Measurements from ENCODE around the gene GRIN2C.

Gene GRIN2C

GRCh38 chr17:74842599-74843351 lies 16.9 kb downstream of the GRIN2C start:
- peak; percentile 63 for DNase-seq

- no peak for DNase-seq
Observed at GRCh38 chr17:74842146-74842598, 17.5 kb downstream of the GRIN2C start.

DNA sequence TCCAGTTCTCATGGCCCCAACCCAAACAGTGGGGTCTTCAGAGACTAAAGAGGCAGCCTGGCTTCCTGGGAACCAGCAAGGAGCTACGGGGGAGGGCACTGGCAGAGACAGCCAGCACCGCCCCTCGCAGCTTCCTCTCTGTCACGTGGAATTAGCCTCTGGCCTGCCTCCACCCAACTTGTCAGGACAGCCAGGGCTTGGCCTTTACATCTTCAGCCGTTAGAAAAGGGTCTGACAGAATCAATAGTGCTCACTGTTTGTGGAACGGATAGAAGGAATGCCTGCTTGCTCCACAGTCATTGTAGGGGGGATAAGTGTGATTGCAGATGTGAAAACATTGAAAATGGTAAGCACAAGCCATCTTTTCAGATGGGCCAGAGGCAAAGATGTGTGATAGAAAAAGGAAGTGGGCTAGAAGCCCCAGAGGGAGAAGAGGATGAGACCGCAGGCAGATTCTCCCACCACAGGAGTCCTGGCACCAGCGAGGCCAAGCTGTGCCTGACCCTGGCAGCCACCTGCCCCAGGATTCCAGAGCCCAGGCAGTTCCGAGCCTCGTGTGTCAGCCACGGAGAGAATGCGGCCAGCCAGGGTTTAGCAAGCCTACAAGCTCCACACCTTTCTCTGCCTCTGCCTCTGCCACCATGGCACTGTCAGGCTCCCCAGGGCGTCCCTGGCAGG lies 18.6 kb downstream of the GRIN2C start:
- no peak for DNase-seq

- no peak for DNase-seq
Observed at GRCh38 chr17:74839990-74840852, 19.5 kb downstream of the GRIN2C start.

DNA sequence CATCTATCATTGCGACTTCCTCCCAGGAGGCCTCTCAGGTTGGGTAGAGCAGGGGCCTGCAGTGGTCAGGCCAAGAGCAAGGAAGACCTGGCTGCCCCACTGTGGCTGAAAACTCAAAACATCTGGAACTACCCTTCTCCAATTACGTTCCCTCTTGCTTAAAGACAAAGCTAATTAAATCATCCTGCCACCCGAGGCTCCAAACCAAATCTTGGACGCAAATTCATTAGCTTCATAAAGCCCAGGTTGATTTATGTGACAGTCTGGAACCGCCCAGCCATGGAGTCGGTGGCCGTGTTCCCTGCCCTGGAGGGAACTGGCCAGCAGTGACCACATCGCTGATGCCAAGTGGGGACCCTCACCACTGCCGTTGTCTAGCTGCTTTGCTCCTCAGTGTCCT lies 21.4 kb downstream of the GRIN2C start:
- DNase-seq = no peak

- DNase-seq = no peak
Observed at GRCh38 chr17:74836691-74837467, 22.8 kb downstream of the GRIN2C start.

GRCh38 chr17:74836191-74836590 lies 23.5 kb downstream of the GRIN2C start:
- no peak for DNase-seq

DNA sequence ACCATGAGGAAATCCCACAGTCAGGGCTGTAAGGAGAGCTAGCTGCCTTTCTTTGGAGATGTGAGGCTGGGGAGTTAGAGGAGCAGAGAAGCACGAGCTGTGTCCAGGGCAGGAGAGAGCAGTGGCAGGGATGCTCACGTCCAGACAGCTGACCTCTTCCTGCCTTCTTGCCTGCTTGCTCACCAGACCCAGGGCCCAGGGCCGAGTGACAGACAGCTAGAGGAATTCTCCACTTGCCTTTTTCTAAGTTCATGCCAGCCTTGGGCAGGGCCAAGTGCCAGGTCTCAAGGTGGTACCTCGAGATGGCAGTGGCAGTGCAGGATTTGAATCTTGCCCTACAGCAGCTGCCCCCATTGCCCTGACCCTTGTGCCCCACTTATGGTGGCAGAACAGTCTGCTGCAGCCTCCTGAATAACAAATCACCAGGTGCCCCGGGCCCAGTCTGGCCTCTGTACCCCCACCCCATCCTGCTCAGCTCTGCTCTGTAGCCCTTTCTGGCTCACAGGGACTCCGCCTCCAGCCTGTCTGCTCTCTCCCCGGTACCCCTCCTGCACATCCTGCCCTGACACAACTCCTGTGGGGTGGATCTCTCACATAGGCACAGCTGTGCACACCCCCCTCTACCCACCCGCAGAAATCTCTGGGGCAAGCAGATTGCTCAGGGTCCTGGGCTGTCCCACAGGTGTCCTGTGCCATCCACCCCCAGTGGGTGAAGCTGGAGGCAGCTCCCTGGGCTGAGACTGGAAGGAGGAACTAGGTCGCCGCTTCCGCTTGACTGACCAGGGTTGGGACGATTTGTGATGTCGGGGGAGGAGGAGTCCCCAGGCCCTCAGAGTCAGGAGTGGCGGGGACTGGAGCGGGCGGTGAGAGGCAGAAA lies 25.9 kb downstream of the GRIN2C start:
- DNase-seq = peak; percentile 48

- no peak for DNase-seq
Observed at GRCh38 chr17:74832421-74832820, 27.3 kb downstream of the GRIN2C start.

GRCh38 chr17:74831444-74832146 lies 28.1 kb downstream of the GRIN2C start:
- DNase-seq = no peak

- DNase-seq = no peak
Observed at GRCh38 chr17:74830861-74831260, 28.8 kb downstream of the GRIN2C start.

- DNase-seq = no peak
Observed at GRCh38 chr17:74827800-74828199, 31.9 kb downstream of the GRIN2C start.

GRCh38 chr17:74825952-74826719 lies 33.5 kb downstream of the GRIN2C start:
- DNase-seq = no peak

DNA sequence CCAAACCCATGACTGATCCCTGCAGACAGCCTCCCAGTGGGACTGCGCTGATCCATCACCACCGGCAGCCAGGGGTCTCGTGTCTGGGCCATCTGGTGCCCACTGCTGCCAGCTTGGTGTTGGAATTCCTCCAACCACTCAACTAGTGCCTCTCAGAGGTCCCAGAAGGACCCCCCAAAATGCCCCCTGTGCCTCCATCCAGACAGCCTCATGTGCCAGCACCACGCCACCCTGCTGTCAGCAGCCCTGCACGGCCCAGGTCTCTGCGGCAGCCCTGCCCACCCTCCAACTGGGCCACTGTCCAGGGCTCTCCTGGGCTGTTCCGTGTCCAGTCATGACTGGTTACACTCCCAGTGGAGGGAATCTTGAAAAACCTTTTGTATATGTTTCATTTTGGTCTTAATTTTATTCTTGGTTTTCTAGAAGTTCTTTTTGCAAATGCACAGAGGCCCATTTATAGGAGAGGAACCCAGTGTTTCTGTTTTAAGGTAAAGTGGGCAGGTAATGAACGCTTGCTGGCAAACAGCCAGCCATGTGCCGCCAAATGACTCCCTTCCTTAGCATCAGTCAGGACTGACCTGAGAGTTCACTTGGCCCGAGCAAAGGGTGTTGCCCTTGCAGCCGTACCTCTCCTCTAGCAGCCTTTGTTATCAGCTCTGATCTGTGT lies 34.6 kb downstream of the GRIN2C start:
- no peak for DNase-seq

- DNase-seq = no peak
Observed at GRCh38 chr17:74822939-74823367, 36.7 kb downstream of the GRIN2C start.

DNA sequence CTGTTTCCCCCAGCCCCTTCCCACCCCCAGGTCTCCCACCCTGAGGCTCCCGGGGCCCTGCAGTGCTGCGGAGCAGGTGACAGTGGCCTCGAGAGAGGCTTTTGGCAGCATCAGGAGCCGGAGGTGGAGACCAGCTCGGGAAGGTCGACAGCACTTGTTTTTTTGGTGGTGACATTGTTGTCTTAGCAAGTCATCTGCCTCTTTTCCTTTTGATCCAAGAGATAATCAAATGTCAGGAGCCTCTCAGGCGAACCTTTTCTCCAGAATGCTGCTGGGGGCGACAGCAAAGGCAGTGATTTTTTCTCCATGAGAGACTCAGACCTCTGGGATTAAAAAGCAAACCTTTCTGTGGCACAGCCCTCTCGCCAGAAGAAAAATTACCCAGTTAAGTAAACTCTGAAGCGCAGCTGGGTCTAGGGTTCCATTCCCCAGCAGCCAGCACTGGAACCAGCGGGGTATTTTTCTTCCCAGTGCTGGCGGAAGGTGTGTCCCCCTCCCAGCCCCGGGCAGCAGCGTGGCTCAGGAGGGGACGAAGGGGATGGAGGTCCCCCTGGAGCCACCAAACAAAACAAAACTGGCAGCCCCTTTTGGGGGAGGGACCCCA lies 37.2 kb downstream of the GRIN2C start:
- DNase-seq = no peak

DNA sequence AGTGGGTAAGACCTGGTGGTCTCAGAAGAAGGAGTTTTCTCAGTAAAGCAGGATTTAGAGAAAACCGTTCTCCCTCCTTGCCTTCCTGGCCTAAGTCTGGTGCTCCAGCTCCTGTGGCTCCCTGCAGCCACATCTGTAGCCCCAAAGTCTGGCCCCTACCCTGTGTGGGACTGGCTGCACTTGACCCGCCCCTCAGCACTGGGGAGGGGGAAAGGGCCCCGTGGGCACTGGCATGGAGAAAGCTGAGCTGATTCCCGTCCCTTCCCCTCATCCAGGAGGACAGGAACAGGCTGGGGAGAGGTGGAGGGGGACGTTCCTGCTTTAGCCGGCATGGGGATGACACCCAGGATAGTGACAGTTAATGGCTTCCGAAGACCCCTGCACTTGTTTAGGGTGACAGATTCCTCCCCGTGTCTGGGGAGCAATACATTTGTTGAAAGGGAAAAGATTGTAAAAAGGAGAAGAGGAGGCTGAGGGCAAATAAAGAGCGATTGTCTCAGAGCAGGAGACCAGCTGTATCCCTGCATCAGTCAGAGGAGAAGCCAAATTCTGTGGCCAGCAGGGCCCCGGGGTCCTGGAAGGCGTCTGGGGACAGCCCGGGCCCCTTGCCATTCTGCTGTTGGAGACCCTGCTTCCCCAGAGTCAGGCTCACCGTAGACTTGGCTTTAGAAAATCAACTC lies 37.9 kb downstream of the GRIN2C start:
- DNase-seq = no peak

DNA sequence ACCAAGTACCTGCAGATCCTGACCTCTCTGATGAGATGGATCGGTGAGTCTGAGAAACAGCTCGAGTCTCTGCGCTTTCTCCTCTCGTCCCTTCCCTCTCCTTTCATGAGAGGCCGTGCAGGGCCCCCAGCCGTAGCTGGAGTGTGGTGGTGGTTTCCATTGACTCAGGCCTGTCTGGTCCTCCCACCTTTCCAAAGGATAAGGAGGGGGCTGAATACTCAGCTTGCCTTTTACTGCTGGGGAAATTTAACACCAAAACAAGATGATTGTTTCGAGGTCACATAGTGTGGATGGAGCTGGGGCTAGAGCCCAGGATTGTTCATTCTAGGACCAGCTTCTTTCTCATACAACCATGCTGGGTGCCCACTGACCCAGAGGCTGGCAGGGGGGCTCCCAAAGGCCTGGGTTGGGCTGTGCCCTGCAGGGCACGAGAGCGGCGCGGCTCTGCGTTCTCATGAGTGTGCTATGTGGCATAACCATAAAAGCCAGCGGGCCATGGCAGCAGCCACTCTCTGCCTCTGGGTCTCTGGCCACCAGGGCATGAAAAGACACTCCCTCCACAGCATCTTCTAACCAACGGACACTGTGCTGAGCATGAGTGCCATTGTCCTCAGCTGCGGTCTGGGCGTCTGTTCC lies 39.8 kb downstream of the GRIN2C start:
- DNase-seq = no peak
